NCI-H774 (cell line): ENCODE results near the gene ZNF74.
"Not testable (repeated sequence)": the region's sequence is repeated elsewhere in the genome, so short reads cannot be mapped to it uniquely, and the experiment has no call there.

Experiments used
- DNase-seq: peaks from one replicate; lab custom pipeline; 2025; lab: John Stamatoyannopoulos, UW

Gene ZNF74

GRCh38 chr22:20393705-20394476 lies at the start of gene ZNF74:
Gene ZNF74, plus strand, starts transcription at chr22:20394151. Its CDS starts 478 bp downstream, at chr22:20394629.
- DNase-seq: peak; percentile 82

- DNase-seq: not testable (repeated sequence)
Observed at GRCh38 chr22:20346553-20346952, 47.4 kb upstream of the ZNF74 start.

GRCh38 chr22:20352536-20352935 lies 41.4 kb upstream of the ZNF74 start:
- not testable (repeated sequence) for DNase-seq

GRCh38 chr22:20354238-20354975 lies 39.5 kb upstream of the ZNF74 start:
- DNase-seq: no peak

- DNase-seq: not testable (repeated sequence)
Observed at GRCh38 chr22:20355939-20356636, 37.9 kb upstream of the ZNF74 start.

GRCh38 chr22:20356906-20357305 lies 37.0 kb upstream of the ZNF74 start:
- DNase-seq: not testable (repeated sequence)

GRCh38 chr22:20357967-20358366 lies 36.0 kb upstream of the ZNF74 start:
- DNase-seq: not testable (repeated sequence)

- DNase-seq: not testable (repeated sequence)
Observed at GRCh38 chr22:20358503-20359239, 35.3 kb upstream of the ZNF74 start.

GRCh38 chr22:20360261-20360660 lies 33.7 kb upstream of the ZNF74 start:
- not testable (repeated sequence) for DNase-seq

GRCh38 chr22:20360866-20361751 lies 32.8 kb upstream of the ZNF74 start:
- DNase-seq: not testable (repeated sequence)

- not testable (repeated sequence) for DNase-seq
Observed at GRCh38 chr22:20361752-20362229, 32.2 kb upstream of the ZNF74 start.

GRCh38 chr22:20362403-20362802 lies 31.5 kb upstream of the ZNF74 start:
- not testable (repeated sequence) for DNase-seq

GRCh38 chr22:20364335-20365260 lies 29.4 kb upstream of the ZNF74 start:
- DNase-seq: not testable (repeated sequence)

- DNase-seq: not testable (repeated sequence)
Observed at GRCh38 chr22:20366841-20367240, 27.1 kb upstream of the ZNF74 start.

GRCh38 chr22:20368875-20369274 lies 25.1 kb upstream of the ZNF74 start:
- DNase-seq: not testable (repeated sequence)

- DNase-seq: not testable (repeated sequence)
Observed at GRCh38 chr22:20371687-20372086, 22.3 kb upstream of the ZNF74 start.

GRCh38 chr22:20372406-20372854 lies 21.5 kb upstream of the ZNF74 start:
- DNase-seq: peak; percentile 36

GRCh38 chr22:20373195-20373706 lies 20.7 kb upstream of the ZNF74 start:
- not testable (repeated sequence) for DNase-seq

- not testable (repeated sequence) for DNase-seq
Observed at GRCh38 chr22:20374130-20374529, 19.8 kb upstream of the ZNF74 start.
